Mucosa of rectum (tissue), 2 donors: ENCODE data around the gene ITGB5.
"Not testable (repeated sequence)": the region's sequence is repeated elsewhere in the genome, so short reads cannot be mapped to it uniquely, and the experiment has no call there.

Source experiments
- H3K27ac ChIP-seq, 2 donors: one replicate each; pipeline ENCODE4 v1.7.0; 2013; ENCODE audit warnings: inconsistent platforms in 2 of 2, low read depth in 2 of 2, low read length in 2 of 2
- H3K27me3 ChIP-seq, 2 donors: one replicate each; pipeline ENCODE4 v1.7.0; 2013; ENCODE audit warnings: low read length in 2 of 2; ENCODE audit not compliant: control insufficient read depth in 2 of 2, insufficient read depth in 2 of 2
- H3K36me3 ChIP-seq, 2 donors: one replicate each; pipeline ENCODE4 v1.7.0; 2013; ENCODE audit warnings: low read length in 2 of 2; ENCODE audit not compliant: control insufficient read depth in 2 of 2, insufficient read depth in 2 of 2
- H3K4me1 ChIP-seq, 2 donors: one replicate each; pipeline ENCODE4 v1.7.0; 2013; ENCODE audit warnings: low read length in 2 of 2, mild to moderate bottlenecking in 1 of 2; ENCODE audit not compliant: control insufficient read depth in 2 of 2, insufficient read depth in 2 of 2
- H3K4me3 ChIP-seq, 2 donors: one replicate each; pipeline ENCODE4 v1.7.0; 2013; ENCODE audit warnings: low read length in 2 of 2
- H3K9ac ChIP-seq, 2 donors: one replicate each; pipeline ENCODE4 v1.7.0; 2013; ENCODE audit warnings: low read length in 2 of 2, low read depth in 1 of 2, mild to moderate bottlenecking in 1 of 2
- H3K9me3 ChIP-seq, 2 donors: one replicate each; pipeline ENCODE4 v1.7.0; 2013; ENCODE audit warnings: low read length in 2 of 2; ENCODE audit not compliant: control insufficient read depth in 2 of 2
- donor health status: healthy.
- donor health status: Normal muscosa, but diverticular disease.

ITGB5 gene

GRCh38 chr3:124792341-124793040, 94.7 kb downstream of the ITGB5 start:
- no peak overlapping the region for H3K4me3 ChIP-seq
- H3K36me3 ChIP-seq, result peaks cover 10 to 11% of the 10 kb centered on the region in 2 donors
- H3K4me1 ChIP-seq, result peaks cover 9 to 10% of the 10 kb centered on the region in 2 donors
- peak overlapping the region; percentile 17 to 50 for H3K27ac ChIP-seq
- H3K9ac ChIP-seq, result no peak overlapping the region
- no peaks in the 10 kb centered on the region for H3K9me3 ChIP-seq
- no peaks in the 10 kb centered on the region for H3K27me3 ChIP-seq

GRCh38 chr3:124791639-124792151, 95.5 kb downstream of the ITGB5 start:
- no peaks in the 10 kb centered on the region for H3K27me3 ChIP-seq
- H3K27ac ChIP-seq, result peak overlapping the region; percentile 50
- peaks cover 10 to 11% of the 10 kb centered on the region in 2 donors for H3K36me3 ChIP-seq
- no peak overlapping the region for H3K9ac ChIP-seq
- no peaks in the 10 kb centered on the region for H3K9me3 ChIP-seq
- H3K4me1 ChIP-seq, result peaks cover 15 to 16% of the 10 kb centered on the region in 2 donors
- H3K4me3 ChIP-seq, result no peak overlapping the region

GRCh38 chr3:124791142-124791541, 96.0 kb downstream of the ITGB5 start:
- H3K4me1 ChIP-seq, result peaks cover 15 to 21% of the 10 kb centered on the region in 2 donors
- no peak overlapping the region for H3K4me3 ChIP-seq
- H3K36me3 ChIP-seq, result peaks cover 8 to 9% of the 10 kb centered on the region in 2 donors
- no peaks in the 10 kb centered on the region for H3K27me3 ChIP-seq
- H3K9ac ChIP-seq, result no peak overlapping the region
- no peaks in the 10 kb centered on the region for H3K9me3 ChIP-seq
- peak overlapping the region; percentile 49 to 50 for H3K27ac ChIP-seq

- not testable (repeated sequence) for H3K4me3 ChIP-seq, H3K9me3 ChIP-seq, H3K27me3 ChIP-seq, H3K9ac ChIP-seq, H3K27ac ChIP-seq, H3K36me3 ChIP-seq
- peaks cover 15 to 23% of the 10 kb centered on the region in 2 donors for H3K4me1 ChIP-seq
Observed at GRCh38 chr3:124789103-124789502, 98.1 kb downstream of the ITGB5 start.

- Histone ChIP-seq H3K9ac (no peak overlapping the region), H3K27me3 (no peaks in the 10 kb centered on the region), H3K4me3 (no peak overlapping the region), H3K27ac (no peak overlapping the region), H3K4me1 (peaks cover 10 to 15% of the 10 kb centered on the region in 2 donors), H3K36me3 (no peaks in the 10 kb centered on the region), H3K9me3 (no peaks in the 10 kb centered on the region)
Observed at GRCh38 chr3:124788254-124788745, 98.9 kb downstream of the ITGB5 start.

- Histone ChIP-seq H3K4me3 (no peak overlapping the region), H3K4me1 (peaks cover 10 to 15% of the 10 kb centered on the region in 2 donors), H3K27me3 (no peaks in the 10 kb centered on the region), H3K9me3 (no peaks in the 10 kb centered on the region), H3K9ac (no peak overlapping the region), H3K27ac (peak overlapping the region in 1 of 2 donors; percentile 2), H3K36me3 (no peaks in the 10 kb centered on the region)
Observed at GRCh38 chr3:124787476-124788195, 99.5 kb downstream of the ITGB5 start.

GRCh38 chr3:124786511-124787241, 100.5 kb downstream of the ITGB5 start:
- H3K27ac ChIP-seq, result peak overlapping the region; percentile 2 to 31
- H3K9ac ChIP-seq, result no peak overlapping the region
- no peaks in the 10 kb centered on the region for H3K27me3 ChIP-seq

GRCh38 chr3:124785973-124786372, 101.2 kb downstream of the ITGB5 start:
- Histone ChIP-seq H3K4me1 (peaks cover 5 to 22% of the 10 kb centered on the region in 2 donors), H3K27ac (peak overlapping the region; percentile 2 to 31), H3K9me3 (no peaks in the 10 kb centered on the region), H3K9ac (no peak overlapping the region), H3K27me3 (no peaks in the 10 kb centered on the region), H3K36me3 (no peaks in the 10 kb centered on the region), H3K4me3 (no peak overlapping the region)

More at GRCh38 chr3:124786511-124787241, 100.5 kb downstream of the ITGB5 start:
- peaks cover 10 to 16% of the 10 kb centered on the region in 2 donors for H3K4me1 ChIP-seq
- no peaks in the 10 kb centered on the region for H3K9me3 ChIP-seq
- H3K4me3 ChIP-seq, result no peak overlapping the region
- no peaks in the 10 kb centered on the region for H3K36me3 ChIP-seq

- Histone ChIP-seq H3K4me1 (peaks cover 4 to 28% of the 10 kb centered on the region in 2 donors), H3K9me3 (no peaks in the 10 kb centered on the region), H3K36me3 (no peaks in the 10 kb centered on the region), H3K4me3 (no peak overlapping the region), H3K27ac (no peak overlapping the region), H3K27me3 (no peaks in the 10 kb centered on the region), H3K9ac (no peak overlapping the region)
Observed at GRCh38 chr3:124784686-124785382, 102.3 kb downstream of the ITGB5 start.
